GM23338 (cell line): ENCODE results near the gene TMED7. TPM values are rescaled to one million over a fixed set of nuclear protein-coding genes. Genes with fewer than 3 reads are reported as not detected.

Experiments
- ATAC-seq: fragments of 200-7000 bp; cut with Tn5 transposase; 3 replicates; pipeline ENCODE4 v1.9.1; 2020
- DNase-seq: peaks from one replicate; pipeline ENCODE4 v3.0.0-alpha.2; 2015; ENCODE audit warnings: low spot score
- H2AFZ ChIP-seq: fragments of 200-600 bp; sonication (generic); 2 replicates; pipeline ENCODE4 v1.8.0; 2016; ENCODE audit warnings: antibody characterized with exemption, mild to moderate bottlenecking, moderate library complexity
- H3F3A ChIP-seq: fragments of 200-600 bp; sonication (generic); replicated peaks from 2 replicates; pipeline ENCODE4 v1.8.0; 2017; ENCODE audit warnings: antibody characterized with exemption, mixed run types, low read depth
- H3K27ac ChIP-seq: fragments of 200-600 bp; sonication (generic); 2 replicates; pipeline ENCODE4 v1.6.1; 2016; ENCODE audit warnings: low read depth
- H3K27me3 ChIP-seq: fragments of 200-600 bp; sonication (generic); 2 replicates; pipeline ENCODE4 v1.8.0; 2016; ENCODE audit warnings: mild to moderate bottlenecking, mixed run types, moderate library complexity; ENCODE audit not compliant: insufficient read depth
- H3K36me3 ChIP-seq: fragments of 200-600 bp; sonication (generic); 2 replicates; pipeline ENCODE4 v1.8.0; 2016; ENCODE audit warnings: mild to moderate bottlenecking; ENCODE audit not compliant: insufficient read depth
- H3K4me1 ChIP-seq: fragments of 200-600 bp; sonication (generic); 2 replicates; pipeline ENCODE4 v1.8.0; 2016; ENCODE audit warnings: mild to moderate bottlenecking, moderate library complexity; ENCODE audit not compliant: insufficient read depth
- H3K4me2 ChIP-seq: fragments of 200-600 bp; sonication (generic); 2 replicates; pipeline ENCODE4 v1.7.1; 2017; ENCODE audit warnings: mixed run types
- H3K4me3 ChIP-seq: fragments of 200-600 bp; sonication (generic); 2 replicates; pipeline ENCODE4 v1.6.1; 2016; ENCODE audit warnings: mixed run types
- H3K79me2 ChIP-seq: fragments of 200-600 bp; sonication (generic); replicated peaks from 2 replicates; pipeline ENCODE4 v1.8.0; 2017; ENCODE audit warnings: mild to moderate bottlenecking; ENCODE audit not compliant: insufficient read depth
- H3K9me2 ChIP-seq: fragments of 200-600 bp; sonication (generic); 2 replicates; pipeline ENCODE4 v1.8.0; 2017; ENCODE audit not compliant: insufficient read depth
- H4K20me1 ChIP-seq: fragments of 200-600 bp; sonication (generic); replicated peaks from 2 replicates; pipeline ENCODE4 v1.8.0; 2017; ENCODE audit warnings: mild to moderate bottlenecking; ENCODE audit not compliant: insufficient read depth
- H3K27ac Mint-ChIP-seq: 2 replicates; pipeline ENCODE4 v1.8.0; 2020; ENCODE audit warnings: inconsistent platforms, mild to moderate bottlenecking, moderate library complexity, mixed read lengths
- H3K27me3 Mint-ChIP-seq: 3 replicates; pipeline ENCODE4 v1.8.0; 2022; ENCODE audit warnings: low read depth, mild to moderate bottlenecking, moderate library complexity, mixed read lengths, inconsistent platforms; ENCODE audit not compliant: insufficient read depth, poor library complexity
- H3K36me3 Mint-ChIP-seq: 3 replicates; pipeline ENCODE4 v1.8.0; 2021; ENCODE audit warnings: low read depth, mild to moderate bottlenecking, inconsistent platforms, moderate library complexity, mixed read lengths
- H3K4me1 Mint-ChIP-seq: 3 replicates; pipeline ENCODE4 v1.8.0; 2020; ENCODE audit warnings: mild to moderate bottlenecking, inconsistent platforms, mixed read lengths
- H3K4me3 Mint-ChIP-seq: 3 replicates; pipeline ENCODE4 v1.8.0; 2021; ENCODE audit warnings: moderate library complexity, mild to moderate bottlenecking, inconsistent platforms, mixed read lengths
- H3K9me3 Mint-ChIP-seq: 3 replicates; pipeline ENCODE4 v1.8.0; 2020; ENCODE audit warnings: moderate library complexity, mild to moderate bottlenecking, inconsistent platforms, mixed read lengths
- CREB1 ChIP-seq: fragments of 250-450 bp; sonication (Bioruptor Pico); IDR thresholded peaks from 2 replicates; pipeline ENCODE4 v1.5.0; 2020; ENCODE audit warnings: low read depth, mild to moderate bottlenecking, moderate library complexity
- CTCF ChIP-seq, 2 experiments: fragments of 200-600 bp in 1 of 2; sonication (generic) in 1 of 2; conservative IDR thresholded peaks; 2 replicates each; pipeline versions ENCODE4 v1.5.1 to v1.6.1; 2016 to 2017; ENCODE audit warnings: antibody characterized with exemption in 2 of 2, low read depth in 2 of 2, mild to moderate bottlenecking in 2 of 2, moderate library complexity in 1 of 2
- EZH2 ChIP-seq: fragments of 200-600 bp; sonication (generic); IDR thresholded peaks from one replicate; pipeline ENCODE4 v1.8.0; 2017; ENCODE audit warnings: antibody characterized with exemption, mild to moderate bottlenecking, low read depth; ENCODE audit not compliant: unreplicated experiment
- EZH2phosphoT487 ChIP-seq: fragments of 200-600 bp; sonication (generic); IDR thresholded peaks from one replicate; pipeline ENCODE4 v1.8.1; 2018; ENCODE audit warnings: antibody characterized with exemption; ENCODE audit not compliant: unreplicated experiment
- JUNB ChIP-seq: IDR thresholded peaks from one replicate; pipeline ENCODE4 v1.6.1; 2016; ENCODE audit warnings: antibody characterized with exemption; ENCODE audit not compliant: unreplicated experiment
- NANOG ChIP-seq: IDR thresholded peaks from 2 replicates; pipeline ENCODE4 v1.6.1; 2016; ENCODE audit warnings: antibody characterized with exemption, borderline replicate concordance
- POLR2AphosphoS5 ChIP-seq: IDR thresholded peaks from 2 replicates; pipeline ENCODE4 v1.6.1; 2016; ENCODE audit warnings: antibody characterized with exemption, low read depth
- STAT1 ChIP-seq: IDR thresholded peaks from one replicate; pipeline ENCODE4 v1.6.1; 2016; ENCODE audit warnings: antibody characterized with exemption; ENCODE audit not compliant: unreplicated experiment
- ZNF114 ChIP-seq: fragments of 250-450 bp; sonication (Bioruptor Pico); IDR thresholded peaks from 2 replicates; pipeline ENCODE4 v1.5.0; 2020; ENCODE audit warnings: mild to moderate bottlenecking, moderate library complexity
- ZNF331 ChIP-seq: fragments of 250-450 bp; sonication (Bioruptor Pico); IDR thresholded peaks from 2 replicates; pipeline ENCODE4 v1.5.0; 2020; ENCODE audit warnings: low read depth, mild to moderate bottlenecking, moderate library complexity
- polyA plus RNA-seq: library from polyadenylated mRNA; unstranded; fragments of >200 nt; fragmentation: Nextera tagmentation; extraction: Ambion mirVana; gene quantifications from 2 replicates; pipeline ENCODE4 v1.2.1, GENCODE V29; 2016
- total RNA-seq: library from RNA; depleted of rRNA; stranded (reverse); fragments of >200 nt; shearing (Covaris generic); gene quantifications from 2 replicates; pipeline ENCODE4 v1.2.3, GENCODE V29; 2014
- TF ChIP-seq, protein P1 (sequence below): IDR thresholded peaks from 2 replicates; pipeline ENCODE4 v1.6.1; 2016; ENCODE audit warnings: antibody characterized with exemption
- TF ChIP-seq, protein P2 (sequence below): IDR thresholded peaks from one replicate; pipeline ENCODE4 v1.6.1; 2018; ENCODE audit warnings: antibody characterized with exemption; ENCODE audit not compliant: unreplicated experiment
- TF ChIP-seq, protein P3 (sequence below): fragments of 250-450 bp; sonication (Bioruptor Pico); IDR thresholded peaks from 2 replicates; pipeline ENCODE4 v1.5.0; 2020; ENCODE audit warnings: mild to moderate bottlenecking, moderate library complexity

TMED7 gene
- total and polyA plus RNA-seq, 2 experiments from 2014 or later, result 30.2 to 158 TPM

- peaks cover 5% of the 10 kb centered on the region; the same call in 1 of the 2 replicates for H3K27me3 ChIP-seq
- H3K4me3 ChIP-seq, result peak overlapping the region; percentile 70
- H3K4me3 Mint-ChIP-seq, result peak overlapping the region; percentile 61
- no peak for TF ChIP-seq POLR2AphosphoS5
- no peak for TF ChIP-seq STAT1
- TF ChIP-seq ZNF331 (CRISPR knock-in tag), result no peak
- TF ChIP-seq CTCF (conservative IDR thresholded peaks at IDR 0.05; ENCODE audit: low read depth in 2 of 2), result no peak
- TF ChIP-seq, protein P1, sequence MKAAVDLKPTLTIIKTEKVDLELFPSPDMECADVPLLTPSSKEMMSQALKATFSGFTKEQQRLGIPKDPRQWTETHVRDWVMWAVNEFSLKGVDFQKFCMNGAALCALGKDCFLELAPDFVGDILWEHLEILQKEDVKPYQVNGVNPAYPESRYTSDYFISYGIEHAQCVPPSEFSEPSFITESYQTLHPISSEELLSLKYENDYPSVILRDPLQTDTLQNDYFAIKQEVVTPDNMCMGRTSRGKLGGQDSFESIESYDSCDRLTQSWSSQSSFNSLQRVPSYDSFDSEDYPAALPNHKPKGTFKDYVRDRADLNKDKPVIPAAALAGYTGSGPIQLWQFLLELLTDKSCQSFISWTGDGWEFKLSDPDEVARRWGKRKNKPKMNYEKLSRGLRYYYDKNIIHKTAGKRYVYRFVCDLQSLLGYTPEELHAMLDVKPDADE, result no peak
- no peak for TF ChIP-seq CREB1
- TF ChIP-seq, protein P2, sequence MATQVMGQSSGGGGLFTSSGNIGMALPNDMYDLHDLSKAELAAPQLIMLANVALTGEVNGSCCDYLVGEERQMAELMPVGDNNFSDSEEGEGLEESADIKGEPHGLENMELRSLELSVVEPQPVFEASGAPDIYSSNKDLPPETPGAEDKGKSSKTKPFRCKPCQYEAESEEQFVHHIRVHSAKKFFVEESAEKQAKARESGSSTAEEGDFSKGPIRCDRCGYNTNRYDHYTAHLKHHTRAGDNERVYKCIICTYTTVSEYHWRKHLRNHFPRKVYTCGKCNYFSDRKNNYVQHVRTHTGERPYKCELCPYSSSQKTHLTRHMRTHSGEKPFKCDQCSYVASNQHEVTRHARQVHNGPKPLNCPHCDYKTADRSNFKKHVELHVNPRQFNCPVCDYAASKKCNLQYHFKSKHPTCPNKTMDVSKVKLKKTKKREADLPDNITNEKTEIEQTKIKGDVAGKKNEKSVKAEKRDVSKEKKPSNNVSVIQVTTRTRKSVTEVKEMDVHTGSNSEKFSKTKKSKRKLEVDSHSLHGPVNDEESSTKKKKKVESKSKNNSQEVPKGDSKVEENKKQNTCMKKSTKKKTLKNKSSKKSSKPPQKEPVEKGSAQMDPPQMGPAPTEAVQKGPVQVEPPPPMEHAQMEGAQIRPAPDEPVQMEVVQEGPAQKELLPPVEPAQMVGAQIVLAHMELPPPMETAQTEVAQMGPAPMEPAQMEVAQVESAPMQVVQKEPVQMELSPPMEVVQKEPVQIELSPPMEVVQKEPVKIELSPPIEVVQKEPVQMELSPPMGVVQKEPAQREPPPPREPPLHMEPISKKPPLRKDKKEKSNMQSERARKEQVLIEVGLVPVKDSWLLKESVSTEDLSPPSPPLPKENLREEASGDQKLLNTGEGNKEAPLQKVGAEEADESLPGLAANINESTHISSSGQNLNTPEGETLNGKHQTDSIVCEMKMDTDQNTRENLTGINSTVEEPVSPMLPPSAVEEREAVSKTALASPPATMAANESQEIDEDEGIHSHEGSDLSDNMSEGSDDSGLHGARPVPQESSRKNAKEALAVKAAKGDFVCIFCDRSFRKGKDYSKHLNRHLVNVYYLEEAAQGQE, result no peak
- TF ChIP-seq EZH2phosphoT487, result no peak
- no peak for TF ChIP-seq ZNF114 (CRISPR knock-in tag)
- TF ChIP-seq, protein P3, sequence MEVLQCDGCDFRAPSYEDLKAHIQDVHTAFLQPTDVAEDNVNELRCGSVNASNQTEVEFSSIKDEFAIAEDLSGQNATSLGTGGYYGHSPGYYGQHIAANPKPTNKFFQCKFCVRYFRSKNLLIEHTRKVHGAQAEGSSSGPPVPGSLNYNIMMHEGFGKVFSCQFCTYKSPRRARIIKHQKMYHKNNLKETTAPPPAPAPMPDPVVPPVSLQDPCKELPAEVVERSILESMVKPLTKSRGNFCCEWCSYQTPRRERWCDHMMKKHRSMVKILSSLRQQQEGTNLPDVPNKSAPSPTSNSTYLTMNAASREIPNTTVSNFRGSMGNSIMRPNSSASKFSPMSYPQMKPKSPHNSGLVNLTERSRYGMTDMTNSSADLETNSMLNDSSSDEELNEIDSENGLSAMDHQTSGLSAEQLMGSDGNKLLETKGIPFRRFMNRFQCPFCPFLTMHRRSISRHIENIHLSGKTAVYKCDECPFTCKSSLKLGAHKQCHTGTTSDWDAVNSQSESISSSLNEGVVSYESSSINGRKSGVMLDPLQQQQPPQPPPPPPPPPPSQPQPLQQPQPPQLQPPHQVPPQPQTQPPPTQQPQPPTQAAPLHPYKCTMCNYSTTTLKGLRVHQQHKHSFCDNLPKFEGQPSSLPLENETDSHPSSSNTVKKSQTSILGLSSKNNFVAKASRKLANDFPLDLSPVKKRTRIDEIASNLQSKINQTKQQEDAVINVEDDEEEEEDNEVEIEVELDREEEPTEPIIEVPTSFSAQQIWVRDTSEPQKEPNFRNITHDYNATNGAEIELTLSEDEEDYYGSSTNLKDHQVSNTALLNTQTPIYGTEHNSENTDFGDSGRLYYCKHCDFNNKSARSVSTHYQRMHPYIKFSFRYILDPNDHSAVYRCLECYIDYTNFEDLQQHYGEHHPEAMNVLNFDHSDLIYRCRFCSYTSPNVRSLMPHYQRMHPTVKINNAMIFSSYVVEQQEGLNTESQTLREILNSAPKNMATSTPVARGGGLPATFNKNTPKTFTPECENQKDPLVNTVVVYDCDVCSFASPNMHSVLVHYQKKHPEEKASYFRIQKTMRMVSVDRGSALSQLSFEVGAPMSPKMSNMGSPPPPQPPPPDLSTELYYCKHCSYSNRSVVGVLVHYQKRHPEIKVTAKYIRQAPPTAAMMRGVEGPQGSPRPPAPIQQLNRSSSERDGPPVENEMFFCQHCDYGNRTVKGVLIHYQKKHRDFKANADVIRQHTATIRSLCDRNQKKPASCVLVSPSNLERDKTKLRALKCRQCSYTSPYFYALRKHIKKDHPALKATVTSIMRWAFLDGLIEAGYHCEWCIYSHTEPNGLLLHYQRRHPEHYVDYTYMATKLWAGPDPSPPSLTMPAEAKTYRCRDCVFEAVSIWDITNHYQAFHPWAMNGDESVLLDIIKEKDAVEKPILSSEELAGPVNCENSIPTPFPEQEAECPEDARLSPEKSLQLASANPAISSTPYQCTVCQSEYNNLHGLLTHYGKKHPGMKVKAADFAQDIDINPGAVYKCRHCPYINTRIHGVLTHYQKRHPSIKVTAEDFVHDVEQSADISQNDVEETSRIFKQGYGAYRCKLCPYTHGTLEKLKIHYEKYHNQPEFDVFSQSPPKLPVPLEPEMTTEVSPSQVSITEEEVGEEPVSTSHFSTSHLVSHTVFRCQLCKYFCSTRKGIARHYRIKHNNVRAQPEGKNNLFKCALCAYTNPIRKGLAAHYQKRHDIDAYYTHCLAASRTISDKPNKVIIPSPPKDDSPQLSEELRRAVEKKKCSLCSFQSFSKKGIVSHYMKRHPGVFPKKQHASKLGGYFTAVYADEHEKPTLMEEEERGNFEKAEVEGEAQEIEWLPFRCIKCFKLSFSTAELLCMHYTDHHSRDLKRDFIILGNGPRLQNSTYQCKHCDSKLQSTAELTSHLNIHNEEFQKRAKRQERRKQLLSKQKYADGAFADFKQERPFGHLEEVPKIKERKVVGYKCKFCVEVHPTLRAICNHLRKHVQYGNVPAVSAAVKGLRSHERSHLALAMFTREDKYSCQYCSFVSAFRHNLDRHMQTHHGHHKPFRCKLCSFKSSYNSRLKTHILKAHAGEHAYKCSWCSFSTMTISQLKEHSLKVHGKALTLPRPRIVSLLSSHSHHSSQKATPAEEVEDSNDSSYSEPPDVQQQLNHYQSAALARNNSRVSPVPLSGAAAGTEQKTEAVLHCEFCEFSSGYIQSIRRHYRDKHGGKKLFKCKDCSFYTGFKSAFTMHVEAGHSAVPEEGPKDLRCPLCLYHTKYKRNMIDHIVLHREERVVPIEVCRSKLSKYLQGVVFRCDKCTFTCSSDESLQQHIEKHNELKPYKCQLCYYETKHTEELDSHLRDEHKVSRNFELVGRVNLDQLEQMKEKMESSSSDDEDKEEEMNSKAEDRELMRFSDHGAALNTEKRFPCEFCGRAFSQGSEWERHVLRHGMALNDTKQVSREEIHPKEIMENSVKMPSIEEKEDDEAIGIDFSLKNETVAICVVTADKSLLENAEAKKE, result no peak
- TF ChIP-seq JUNB, result no peak
- TF ChIP-seq EZH2, result no peak
- no peak for TF ChIP-seq NANOG
- peaks cover 20% of the 10 kb centered on the region for H3K4me1 ChIP-seq
- H3K36me3 ChIP-seq, result no peaks in the 10 kb centered on the region
- peaks cover 3% of the 10 kb centered on the region for H3K27me3 Mint-ChIP-seq
- peak overlapping the region; percentile 91 for H3K4me2 ChIP-seq
- peaks cover 6% of the 10 kb centered on the region; the same call in 1 of the 2 replicates for H3F3A ChIP-seq
- no peaks in the 10 kb centered on the region for H3K9me3 Mint-ChIP-seq
- ATAC-seq (peak; percentile 55), DNase-seq (no peak)
- H3K27ac Mint-ChIP-seq, result peak overlapping the region; percentile 50; the same call in 1 of the 2 replicates
- H3K27ac ChIP-seq, result peak overlapping the region; percentile 51
- H3K79me2 ChIP-seq, result peaks cover 3% of the 10 kb centered on the region; the same call in 1 of the 2 replicates
- no peaks in the 10 kb centered on the region; the same call in 1 of the 3 replicates for H3K36me3 Mint-ChIP-seq
- H2AFZ ChIP-seq, result no peak overlapping the region
- H4K20me1 ChIP-seq, result no peaks in the 10 kb centered on the region; the same call in 1 of the 2 replicates
- H3K9me2 ChIP-seq, result no peaks in the 10 kb centered on the region
- H3K4me1 Mint-ChIP-seq, result peaks cover 24% of the 10 kb centered on the region
These were observed 23.2 kb downstream of the TMED7 start for GRCh38 chr5:115602591-115603125.
